Endothelial cell of umbilical vein (primary cell): ENCODE results near the gene LRRC3C.
"Not testable (repeated sequence)": the region's sequence is repeated elsewhere in the genome, so short reads cannot be mapped to it uniquely, and the experiment has no call there.

ENCODE experiments used
- EZH2 ChIP-seq: IDR thresholded peaks from 2 replicates; pipeline ENCODE4 v1.6.1; 2012; ENCODE audit warnings: borderline replicate concordance, low read depth, mild to moderate bottlenecking, moderate library complexity, low read length, inconsistent platforms; ENCODE audit not compliant: severe bottlenecking
- FOS ChIP-seq: IDR thresholded peaks from 2 replicates; pipeline ENCODE4 v1.6.1; 2011; ENCODE audit warnings: mild to moderate bottlenecking, low read length, moderate library complexity, borderline replicate concordance; ENCODE audit not compliant: insufficient read depth
- JUN ChIP-seq: IDR thresholded peaks from 2 replicates; pipeline ENCODE4 v1.6.1; 2011; ENCODE audit warnings: borderline replicate concordance, low read depth; ENCODE audit not compliant: insufficient read length, insufficient read depth
- MYC ChIP-seq: IDR thresholded peaks from one replicate; pipeline ENCODE4 v1.6.1; 2011; ENCODE audit warnings: mild to moderate bottlenecking, low read depth, low read length
- POLR2A ChIP-seq: IDR thresholded peaks from 2 replicates; pipeline ENCODE4 v1.6.1; 2012; ENCODE audit warnings: low read depth, mild to moderate bottlenecking, control low read depth, low read length
- POLR2AphosphoS5 ChIP-seq: IDR thresholded peaks from 2 replicates; pipeline ENCODE4 v1.6.1; 2012; ENCODE audit warnings: low read depth, mild to moderate bottlenecking, control low read depth, low read length, moderate library complexity; ENCODE audit not compliant: insufficient read depth
- TF ChIP-seq, protein P1 (sequence below), 2 donors: IDR thresholded peaks; 1 replicate in 1 of 2; 2 replicates in 1 of 2; pipeline ENCODE4 v1.5.1; 2011; ENCODE audit warnings: low read length in 2 of 2, mild to moderate bottlenecking in 2 of 2, moderate library complexity in 2 of 2, control low read depth in 1 of 2, inconsistent platforms in 1 of 2, low read depth in 1 of 2; ENCODE audit not compliant: insufficient read depth in 1 of 2; ENCODE audit errors: extremely low read depth in 1 of 2
- TF ChIP-seq, protein P2 (sequence below): IDR thresholded peaks from 2 replicates; pipeline ENCODE4 v1.6.1; 2011; ENCODE audit not compliant: insufficient read depth, insufficient read length

DNA sequence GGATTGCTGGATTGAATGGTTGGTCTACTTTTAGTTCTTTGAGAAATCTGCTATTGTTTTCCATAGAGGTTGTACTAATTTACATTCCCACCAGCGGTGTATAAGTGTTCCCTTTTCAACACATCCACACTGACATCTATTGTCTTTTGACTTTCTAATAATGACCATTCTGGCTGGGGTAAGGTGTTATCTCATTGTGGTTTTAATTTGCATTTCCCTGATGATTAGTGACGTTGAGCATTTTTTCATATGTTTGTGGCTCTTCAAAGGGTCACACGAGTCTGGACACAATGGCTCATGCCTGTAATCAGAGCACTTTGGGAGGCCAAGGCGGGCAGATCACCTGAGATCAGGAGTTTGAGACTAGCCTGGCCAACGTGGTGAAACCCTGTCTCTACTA is 41.4 kb upstream of the LRRC3C start:
- TF ChIP-seq, protein P1, sequence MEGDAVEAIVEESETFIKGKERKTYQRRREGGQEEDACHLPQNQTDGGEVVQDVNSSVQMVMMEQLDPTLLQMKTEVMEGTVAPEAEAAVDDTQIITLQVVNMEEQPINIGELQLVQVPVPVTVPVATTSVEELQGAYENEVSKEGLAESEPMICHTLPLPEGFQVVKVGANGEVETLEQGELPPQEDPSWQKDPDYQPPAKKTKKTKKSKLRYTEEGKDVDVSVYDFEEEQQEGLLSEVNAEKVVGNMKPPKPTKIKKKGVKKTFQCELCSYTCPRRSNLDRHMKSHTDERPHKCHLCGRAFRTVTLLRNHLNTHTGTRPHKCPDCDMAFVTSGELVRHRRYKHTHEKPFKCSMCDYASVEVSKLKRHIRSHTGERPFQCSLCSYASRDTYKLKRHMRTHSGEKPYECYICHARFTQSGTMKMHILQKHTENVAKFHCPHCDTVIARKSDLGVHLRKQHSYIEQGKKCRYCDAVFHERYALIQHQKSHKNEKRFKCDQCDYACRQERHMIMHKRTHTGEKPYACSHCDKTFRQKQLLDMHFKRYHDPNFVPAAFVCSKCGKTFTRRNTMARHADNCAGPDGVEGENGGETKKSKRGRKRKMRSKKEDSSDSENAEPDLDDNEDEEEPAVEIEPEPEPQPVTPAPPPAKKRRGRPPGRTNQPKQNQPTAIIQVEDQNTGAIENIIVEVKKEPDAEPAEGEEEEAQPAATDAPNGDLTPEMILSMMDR (IDR thresholded peaks at IDR 0.05; ENCODE audit: extremely low read depth in 1 of 2, insufficient read depth in 1 of 2, low read depth in 1 of 2, low read length in 2 of 2) = not testable (repeated sequence)
- TF ChIP-seq, protein P2, sequence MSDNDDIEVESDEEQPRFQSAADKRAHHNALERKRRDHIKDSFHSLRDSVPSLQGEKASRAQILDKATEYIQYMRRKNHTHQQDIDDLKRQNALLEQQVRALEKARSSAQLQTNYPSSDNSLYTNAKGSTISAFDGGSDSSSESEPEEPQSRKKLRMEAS = not testable (repeated sequence)
- TF ChIP-seq POLR2AphosphoS5, POLR2A, EZH2, JUN, MYC, FOS: not testable (repeated sequence)
